CD14-positive monocyte (primary cell): ENCODE measurements around the gene BCL2L11. TPM values are rescaled to one million over a fixed set of nuclear protein-coding genes. Genes with fewer than 3 reads are reported as not detected.

Source experiments
- DNase-seq, 3 donors: peaks; one replicate each; pipeline ENCODE4 v3.0.0-alpha.2; 2011 to 2022
- H2AFZ ChIP-seq: 2 replicates; pipeline ENCODE4 v1.6.0; 2012; ENCODE audit warnings: mild to moderate bottlenecking, low read depth, low read length, inconsistent platforms; ENCODE audit not compliant: insufficient read depth, poor library complexity, severe bottlenecking
- H3K27ac ChIP-seq, 2 donors: 1 replicate in 1 of 2; 2 replicates in 1 of 2; pipeline ENCODE4 v1.5.1; 2012 to 2013; ENCODE audit warnings: low read length in 2 of 2, control low read depth in 1 of 2, inconsistent platforms in 1 of 2, low read depth in 1 of 2, mild to moderate bottlenecking in 1 of 2
- H3K27me3 ChIP-seq, 2 donors: one replicate each; pipeline versions ENCODE4 v1.6.0 to v1.6.1; 2011 to 2013; ENCODE audit warnings: low read length in 2 of 2; ENCODE audit not compliant: control insufficient read depth in 2 of 2, insufficient read depth in 2 of 2
- H3K36me3 ChIP-seq, 2 donors: replicated peaks in 1 of 2; 1 replicate in 1 of 2; 2 replicates in 1 of 2; pipeline versions ENCODE4 v1.5.1 to v1.6.1; 2012 to 2013; ENCODE audit warnings: low read length in 2 of 2, control low read depth in 1 of 2, inconsistent platforms in 1 of 2, mild to moderate bottlenecking in 1 of 2; ENCODE audit not compliant: insufficient read depth in 2 of 2, control insufficient read depth in 1 of 2
- H3K4me1 ChIP-seq, 2 donors: 1 replicate in 1 of 2; 2 replicates in 1 of 2; pipeline versions ENCODE4 v1.5.1 to v1.6.1; 2012 to 2013; ENCODE audit warnings: low read length in 2 of 2, control low read depth in 1 of 2, inconsistent platforms in 1 of 2, mild to moderate bottlenecking in 1 of 2, moderate library complexity in 1 of 2; ENCODE audit not compliant: insufficient read depth in 2 of 2, control insufficient read depth in 1 of 2
- H3K4me2 ChIP-seq: replicated peaks from 2 replicates; pipeline ENCODE3; 2012; ENCODE audit warnings: low read length, moderate library complexity, mild to moderate bottlenecking; ENCODE audit not compliant: poor library complexity, severe bottlenecking; ENCODE audit errors: extremely low read depth
- H3K4me3 ChIP-seq, 3 experiments: fragments of 200-600 bp in 1 of 3; sonication (generic) in 1 of 3; replicated peaks in 1 of 3; 1 replicate in 2 of 3; 2 replicates in 1 of 3; pipeline ENCODE4 v1.5.1; 2011 to 2013; ENCODE audit warnings: low read length in 3 of 3, mild to moderate bottlenecking in 3 of 3, control low read depth in 2 of 3, low read depth in 2 of 3, inconsistent platforms in 1 of 3, moderate library complexity in 1 of 3
- H3K79me2 ChIP-seq: 2 replicates; pipeline ENCODE4 v1.6.0; 2012; ENCODE audit warnings: mild to moderate bottlenecking, control low read depth, inconsistent platforms, low read length, moderate library complexity; ENCODE audit not compliant: insufficient read depth
- H3K9ac ChIP-seq: 2 replicates; pipeline ENCODE4 v1.6.0; 2017; ENCODE audit warnings: low read length, mild to moderate bottlenecking; ENCODE audit not compliant: insufficient read depth, poor library complexity, severe bottlenecking
- H3K9me3 ChIP-seq, 2 donors: replicated peaks in 1 of 2; 1 replicate in 1 of 2; 2 replicates in 1 of 2; pipeline versions ENCODE4 v1.5.1 to v1.6.1; 2012 to 2013; ENCODE audit warnings: low read length in 2 of 2, control low read depth in 1 of 2; ENCODE audit not compliant: control insufficient read depth in 1 of 2, insufficient read depth in 1 of 2
- H4K20me1 ChIP-seq: 2 replicates; pipeline ENCODE4 v1.6.0; 2012; ENCODE audit warnings: mild to moderate bottlenecking, low read length, control low read depth, moderate library complexity; ENCODE audit not compliant: insufficient read depth
- H3K27ac Mint-ChIP-seq, 7 donors: one replicate each; pipeline ENCODE4 v1.8.0; 2020; ENCODE audit warnings: mild to moderate bottlenecking in 7 of 7, mixed read lengths in 7 of 7, moderate library complexity in 6 of 7, inconsistent platforms in 2 of 7
- H3K27me3 Mint-ChIP-seq, 3 donors: one replicate each; pipeline ENCODE4 v1.8.0; 2021 to 2022; ENCODE audit warnings: low read depth in 3 of 3, mild to moderate bottlenecking in 3 of 3, mixed read lengths in 3 of 3, moderate library complexity in 3 of 3, inconsistent platforms in 1 of 3
- H3K36me3 Mint-ChIP-seq, 2 donors: one replicate each; pipeline ENCODE4 v1.8.0; 2020; ENCODE audit warnings: mixed read lengths in 2 of 2, inconsistent platforms in 1 of 2, mild to moderate bottlenecking in 1 of 2
- H3K4me1 Mint-ChIP-seq: one replicate; pipeline ENCODE4 v1.8.0; 2020; ENCODE audit warnings: mild to moderate bottlenecking, mixed read lengths
- H3K4me3 Mint-ChIP-seq, 2 donors: one replicate each; pipeline ENCODE4 v1.8.0; 2020; ENCODE audit warnings: mild to moderate bottlenecking in 2 of 2, mixed read lengths in 2 of 2, moderate library complexity in 1 of 2
- H3K9me3 Mint-ChIP-seq, 7 donors: one replicate each; pipeline ENCODE4 v1.8.0; 2020 to 2022; ENCODE audit warnings: mixed read lengths in 7 of 7, mild to moderate bottlenecking in 6 of 7, moderate library complexity in 6 of 7, inconsistent platforms in 2 of 7
- WGBS: methylation state at CpG from one replicate; pipeline ENCODE4 v1.1.5; 2013; ENCODE audit warnings: missing lambda C conversion rate; ENCODE audit not compliant: insufficient coverage; 5-methylcytosine and 5-hydroxymethylcytosine counted together
- intact Hi-C, 2 donors: fragments of 100-400 bp; cut with micrococcal nuclease; formaldehyde crosslinking; loops; one replicate each; pipeline versions ENCODE4 v1.15.0 to v1.15.1; 2023
- polyA plus RNA-seq, 3 donors: library from polyadenylated mRNA; depleted of rRNA in 1 of 3; unstranded in 2 of 3; stranded (reverse) in 1 of 3; fragments of 300-500 nt in 2 of 3; fragments of >200 nt in 1 of 3; fragmentation: Illumina TruSeq in 2 of 3; gene quantifications; 1 replicate in 2 of 3; 2 replicates in 1 of 3; pipeline ENCODE4 v1.2.3, GENCODE V29; 2012 to 2021
- TF ChIP-seq, protein P1 (sequence below): fragments of 200-600 bp; IDR thresholded peaks from one replicate; pipeline ENCODE4 v1.8.0; 2022; ENCODE audit warnings: antibody characterized with exemption, mild to moderate bottlenecking

The BCL2L11 gene
- polyA plus RNA-seq, 3 donors = 8.8 to 27.6 (median 20.4) TPM

DNA sequence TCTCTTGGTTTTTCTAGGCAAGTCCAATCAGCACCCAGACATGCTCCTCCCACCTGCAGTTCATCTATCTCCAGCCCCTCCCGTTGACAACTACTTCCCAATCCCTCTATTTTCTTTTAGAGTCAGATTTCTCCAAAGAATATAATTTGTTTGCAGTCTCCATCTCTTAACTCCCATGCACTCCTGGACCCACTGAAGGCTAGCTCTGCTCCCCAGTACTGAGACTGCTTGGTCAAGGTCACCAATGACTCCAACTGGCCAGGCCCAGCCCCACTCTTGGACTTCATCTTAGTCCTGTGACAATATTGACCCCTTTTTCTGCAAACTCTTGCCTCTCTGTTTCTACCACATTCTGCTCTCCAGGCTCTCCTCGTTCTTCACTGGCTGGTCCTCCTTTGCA lies 62.0 kb downstream of the BCL2L11 start:
- Histone ChIP-seq H3K4me1 (no peaks in the 10 kb centered on the region), H2AFZ (no peak overlapping the region), H3K79me2 (no peaks in the 10 kb centered on the region), H3K4me2 (no peak overlapping the region), H3K27me3 (peaks cover 0 to 3% of the 10 kb centered on the region in 2 donors), H4K20me1 (no peaks in the 10 kb centered on the region), H3K9me3 (no peaks in the 10 kb centered on the region), H3K9ac (no peak overlapping the region), H3K4me3 (no peak overlapping the region), H3K36me3 (no peaks in the 10 kb centered on the region), H3K27ac (no peak overlapping the region)
- intact Hi-C loops = no loop called here
- TF ChIP-seq, protein P1, sequence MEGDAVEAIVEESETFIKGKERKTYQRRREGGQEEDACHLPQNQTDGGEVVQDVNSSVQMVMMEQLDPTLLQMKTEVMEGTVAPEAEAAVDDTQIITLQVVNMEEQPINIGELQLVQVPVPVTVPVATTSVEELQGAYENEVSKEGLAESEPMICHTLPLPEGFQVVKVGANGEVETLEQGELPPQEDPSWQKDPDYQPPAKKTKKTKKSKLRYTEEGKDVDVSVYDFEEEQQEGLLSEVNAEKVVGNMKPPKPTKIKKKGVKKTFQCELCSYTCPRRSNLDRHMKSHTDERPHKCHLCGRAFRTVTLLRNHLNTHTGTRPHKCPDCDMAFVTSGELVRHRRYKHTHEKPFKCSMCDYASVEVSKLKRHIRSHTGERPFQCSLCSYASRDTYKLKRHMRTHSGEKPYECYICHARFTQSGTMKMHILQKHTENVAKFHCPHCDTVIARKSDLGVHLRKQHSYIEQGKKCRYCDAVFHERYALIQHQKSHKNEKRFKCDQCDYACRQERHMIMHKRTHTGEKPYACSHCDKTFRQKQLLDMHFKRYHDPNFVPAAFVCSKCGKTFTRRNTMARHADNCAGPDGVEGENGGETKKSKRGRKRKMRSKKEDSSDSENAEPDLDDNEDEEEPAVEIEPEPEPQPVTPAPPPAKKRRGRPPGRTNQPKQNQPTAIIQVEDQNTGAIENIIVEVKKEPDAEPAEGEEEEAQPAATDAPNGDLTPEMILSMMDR = no peak
- Mint-ChIP-seq H3K27ac (no peak overlapping the region), H3K9me3 (no peaks in the 10 kb centered on the region), H3K4me1 (no peaks in the 10 kb centered on the region), H3K36me3 (no peaks in the 10 kb centered on the region), H3K27me3 (peaks cover 4 to 11% (median 5%) of the 10 kb centered on the region in 3 donors), H3K4me3 (no peak overlapping the region)
- DNase-seq = no peak
- 93% methylated on average over 2 of the region's 2 CpGs for WGBS

GRCh38 chr2:111184725-111185310 lies 64.1 kb downstream of the BCL2L11 start:
- no CpG with 5 or more reads among the region's 2 CpGs for WGBS
- Histone ChIP-seq H3K9me3 (no peaks in the 10 kb centered on the region), H3K36me3 (no peaks in the 10 kb centered on the region), H3K4me1 (peaks cover 2 to 3% of the 10 kb centered on the region in 2 donors), H3K4me2 (no peak overlapping the region), H3K27ac (no peak overlapping the region), H2AFZ (no peak overlapping the region), H3K9ac (no peak overlapping the region), H3K79me2 (no peaks in the 10 kb centered on the region), H3K4me3 (no peak overlapping the region), H4K20me1 (no peaks in the 10 kb centered on the region), H3K27me3 (peaks cover 0 to 3% of the 10 kb centered on the region in 2 donors)
- H3K27ac Mint-ChIP-seq = no peak overlapping the region
- peaks cover 3% of the 10 kb centered on the region for H3K4me1 Mint-ChIP-seq
- intact Hi-C loops = no loop called here
- H3K27me3 Mint-ChIP-seq = peaks cover 5 to 9% (median 8%) of the 10 kb centered on the region in 3 donors
- H3K4me3 Mint-ChIP-seq = no peak overlapping the region
- TF ChIP-seq, protein P1 = no peak
- DNase-seq = no peak
- H3K36me3 Mint-ChIP-seq = no peaks in the 10 kb centered on the region
- H3K9me3 Mint-ChIP-seq = no peaks in the 10 kb centered on the region
